Central memory CD4-positive, alpha-beta T cell (primary cell): ENCODE data around the gene IQCF5.
"Not testable (repeated sequence)": the region's sequence is repeated elsewhere in the genome, so short reads cannot be mapped to it uniquely, and the experiment has no call there.

Experiments used
- DNase-seq: peaks from one replicate; pipeline ENCODE4 v3.0.0; 2022

Gene IQCF5

DNA sequence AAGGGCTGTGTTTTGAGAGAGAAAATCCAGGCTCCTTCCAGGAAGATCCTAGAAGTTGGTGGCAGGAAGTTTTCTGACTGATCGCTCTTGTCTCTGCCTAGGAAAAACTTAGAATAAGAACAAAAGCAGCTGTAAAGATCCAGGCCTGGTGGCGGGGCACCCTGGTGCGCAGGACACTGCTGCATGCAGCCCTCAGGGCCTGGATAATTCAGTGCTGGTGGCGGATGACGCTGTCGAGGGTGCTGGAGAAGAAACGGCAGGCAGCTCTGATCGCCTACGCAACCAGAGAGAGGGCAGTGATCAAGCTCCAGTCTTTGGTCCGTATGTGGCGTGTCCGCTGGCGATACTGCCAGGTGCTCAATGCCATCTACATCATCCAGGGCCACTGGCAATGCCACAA is 12.5 kb downstream of the IQCF5 start:
- no peak for DNase-seq

DNA sequence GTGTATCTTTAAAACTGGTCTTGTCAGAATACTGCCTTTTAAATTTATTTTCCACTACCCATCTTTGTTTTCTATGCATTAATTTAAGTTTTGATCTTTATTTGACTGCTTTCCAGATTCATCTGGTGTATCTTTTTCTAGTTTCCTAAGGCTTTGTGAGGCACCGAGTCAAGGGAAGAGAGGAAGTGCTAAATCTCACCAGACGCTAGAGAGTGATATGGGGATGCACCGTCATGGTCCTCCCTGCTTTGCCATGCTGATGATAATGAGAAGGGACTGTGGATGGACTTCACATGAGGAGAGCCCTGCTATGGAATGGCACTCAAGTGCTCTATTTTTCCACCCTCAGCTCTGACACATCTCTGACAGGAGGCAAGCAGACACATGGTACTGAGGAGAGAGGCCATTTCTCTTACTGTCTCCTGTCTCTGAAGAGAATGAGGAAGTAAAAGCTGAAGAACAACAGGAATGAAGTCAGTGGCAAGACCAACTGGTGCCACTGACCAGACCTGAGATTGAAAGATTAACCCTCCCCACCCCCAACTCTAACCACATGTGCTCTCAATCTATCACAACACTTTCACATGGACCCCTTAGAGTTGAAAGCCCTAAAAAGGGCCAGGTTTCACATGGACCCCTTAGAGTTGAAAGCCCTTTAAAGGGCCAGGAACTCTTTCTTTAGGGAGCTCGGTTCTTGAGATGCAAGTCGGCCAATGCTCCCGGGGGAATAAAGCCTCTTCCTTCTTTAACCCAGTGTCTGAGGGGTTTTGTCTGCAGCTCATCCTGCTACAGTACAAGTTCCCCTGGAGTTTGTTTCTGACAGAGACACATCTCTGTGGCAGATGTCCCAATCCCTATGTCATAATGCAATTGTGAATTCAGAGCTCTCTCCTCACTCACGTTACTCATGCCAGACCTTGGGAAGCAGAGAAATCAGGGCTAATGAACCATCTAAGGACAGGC is 14.4 kb downstream of the IQCF5 start, which contains the start of gene IQCF2:
TSS of gene IQCF2 (plus strand) at position 913 of the 963 bp plus-strand sequence. CDS start 52 bp downstream, outside the sequence.
- no peak for DNase-seq

DNA sequence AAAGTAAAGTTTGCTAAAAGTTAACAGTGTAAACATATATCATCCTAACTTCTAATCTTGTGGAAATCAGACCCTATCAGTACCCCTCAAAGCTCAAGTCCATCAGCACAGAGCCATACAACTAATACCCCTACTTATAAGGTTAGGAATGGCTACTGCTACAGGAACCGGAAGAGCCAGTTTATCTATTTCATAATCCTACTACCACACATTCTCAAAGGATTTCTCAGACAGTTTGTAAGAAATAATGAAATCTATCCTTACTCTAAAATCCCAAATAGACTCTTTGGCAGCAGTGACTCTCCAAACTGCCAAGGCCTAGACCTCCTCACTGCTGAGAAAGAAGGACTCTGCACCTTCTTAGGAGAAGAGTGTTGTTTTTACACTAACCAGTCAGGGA is 20.0 kb downstream of the IQCF5 start:
- not testable (repeated sequence) for DNase-seq

DNA sequence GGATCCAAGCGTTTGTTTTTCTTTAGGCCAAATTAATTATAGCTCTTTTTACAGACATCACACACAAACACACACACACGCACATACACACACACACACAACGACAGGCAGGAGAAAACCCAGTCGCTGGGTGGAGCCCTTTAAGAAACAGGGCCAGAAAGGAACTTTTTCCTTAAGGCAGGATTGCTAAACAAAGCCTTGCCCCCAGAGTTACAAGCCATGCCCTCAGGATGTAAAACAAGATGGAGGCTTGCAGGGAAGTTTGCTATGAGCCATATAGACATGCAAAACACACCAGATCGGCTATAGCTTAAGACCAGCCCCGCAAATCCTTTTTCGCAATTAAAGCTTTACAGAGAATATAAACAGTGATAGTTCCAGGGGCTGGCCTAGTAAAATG is 30.3 kb downstream of the IQCF5 start:
- no peak for DNase-seq

DNA sequence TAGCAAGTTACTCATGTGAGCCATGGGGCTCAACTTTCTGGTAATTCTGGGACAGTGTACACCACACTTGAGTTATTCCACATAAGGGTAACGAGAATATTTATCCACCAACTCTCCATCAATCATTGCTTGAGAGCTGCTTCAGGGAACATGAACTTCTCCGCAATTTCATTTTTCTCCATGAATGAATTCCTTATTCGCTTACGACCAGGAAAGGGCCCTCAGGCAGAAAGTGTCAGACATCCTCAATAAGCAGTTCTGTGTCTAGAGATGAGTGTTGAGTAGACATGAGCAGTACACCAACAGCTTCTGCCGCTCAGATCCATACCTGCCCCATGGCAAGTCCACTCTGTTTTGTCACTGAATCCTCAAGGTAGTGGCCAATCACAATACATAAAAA is 38.8 kb downstream of the IQCF5 start:
- no peak for DNase-seq

DNA sequence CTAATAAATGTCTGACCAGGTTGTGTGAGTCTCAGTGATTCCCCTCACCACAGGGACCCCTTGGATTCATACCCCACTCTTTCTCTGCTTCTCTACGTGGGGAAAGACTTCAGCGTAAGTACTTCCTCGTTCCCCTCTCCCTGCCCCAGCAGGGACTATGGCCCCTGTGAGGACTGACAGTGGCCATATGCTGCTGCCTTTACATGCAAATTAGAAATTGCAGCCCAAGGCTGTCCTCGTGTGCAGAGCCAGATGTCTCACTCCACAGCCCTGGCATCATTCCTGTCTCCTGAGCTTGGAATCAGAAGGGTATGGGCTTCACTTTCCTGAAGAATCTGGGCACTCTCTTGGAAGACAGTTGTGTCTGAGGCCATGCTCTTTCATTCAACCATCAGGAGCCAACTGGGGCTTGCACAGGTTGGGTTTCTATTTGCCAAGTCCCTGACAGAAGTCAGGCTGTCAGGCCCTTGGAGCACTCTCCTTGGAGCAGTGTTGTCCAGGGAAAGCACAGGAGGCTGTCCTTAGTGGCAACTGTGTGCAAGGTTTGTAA is 44.5 kb downstream of the IQCF5 start:
- DNase-seq, result no peak

DNA sequence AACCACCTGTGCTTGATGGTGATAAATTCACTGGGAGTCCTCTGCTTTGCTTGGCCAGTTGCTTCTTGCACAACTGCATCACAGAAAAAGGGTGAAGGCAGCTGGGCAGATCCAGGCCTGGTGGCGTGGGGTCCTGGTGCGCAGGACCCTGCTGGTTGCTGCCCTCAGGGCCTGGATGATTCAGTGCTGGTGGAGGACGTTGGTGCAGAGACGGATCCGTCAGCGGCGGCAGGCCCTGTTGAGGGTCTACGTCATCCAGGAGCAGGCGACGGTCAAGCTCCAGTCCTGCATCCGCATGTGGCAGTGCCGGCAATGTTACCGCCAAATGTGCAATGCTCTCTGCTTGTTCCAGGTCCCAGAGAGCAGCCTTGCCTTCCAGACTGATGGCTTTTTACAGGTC is 45.1 kb downstream of the IQCF5 start:
- DNase-seq, result no peak

DNA sequence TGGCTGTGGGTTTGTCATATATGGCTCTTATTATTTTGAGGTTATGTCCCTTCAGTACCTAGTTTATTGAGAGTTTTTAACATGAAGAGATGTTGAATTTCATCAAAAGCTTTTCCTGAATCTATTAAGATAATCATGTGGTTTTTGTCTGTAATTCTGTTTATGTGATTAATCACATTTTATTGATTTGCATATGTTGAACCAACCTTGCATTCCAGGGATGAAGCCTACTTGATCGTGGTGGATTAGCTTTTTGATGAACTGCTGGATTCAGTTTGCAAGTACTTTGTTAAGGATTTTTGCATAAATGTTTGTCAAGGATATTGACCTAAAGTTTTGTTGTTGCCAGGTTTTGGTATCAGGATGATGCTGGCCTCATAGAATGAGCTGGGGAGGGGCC is 47.1 kb downstream of the IQCF5 start:
- no peak for DNase-seq
